IPS-20b (cell line): ENCODE data around the gene REXO4.

Experiments
- H3K27ac ChIP-seq: one replicate; pipeline ENCODE4 v1.5.1; 2013; ENCODE audit warnings: low read length
- H3K27me3 ChIP-seq: 2 replicates; pipeline ENCODE4 v1.6.1; 2013; ENCODE audit warnings: mild to moderate bottlenecking, low read length, inconsistent platforms; ENCODE audit not compliant: insufficient read depth
- H3K36me3 ChIP-seq: 2 replicates; pipeline ENCODE4 v1.6.1; 2013; ENCODE audit warnings: low read depth, mild to moderate bottlenecking, inconsistent platforms, low read length, moderate library complexity; ENCODE audit not compliant: insufficient read depth
- H3K4me1 ChIP-seq: 2 replicates; pipeline ENCODE4 v1.6.1; 2013; ENCODE audit warnings: mild to moderate bottlenecking, control low read depth, inconsistent platforms, low read length, moderate library complexity; ENCODE audit not compliant: insufficient read depth
- H3K4me3 ChIP-seq: 2 replicates; pipeline ENCODE4 v1.5.1; 2013; ENCODE audit warnings: mild to moderate bottlenecking, low read length, inconsistent platforms
- H3K9ac ChIP-seq: 2 replicates; pipeline ENCODE4 v1.6.1; 2013; ENCODE audit warnings: low read depth, mild to moderate bottlenecking, inconsistent platforms, low read length, moderate library complexity
- H3K9me3 ChIP-seq: 2 replicates; pipeline ENCODE4 v1.6.1; 2013; ENCODE audit warnings: mild to moderate bottlenecking, low read depth, low read length, inconsistent platforms; ENCODE audit not compliant: insufficient read depth

REXO4 gene

DNA sequence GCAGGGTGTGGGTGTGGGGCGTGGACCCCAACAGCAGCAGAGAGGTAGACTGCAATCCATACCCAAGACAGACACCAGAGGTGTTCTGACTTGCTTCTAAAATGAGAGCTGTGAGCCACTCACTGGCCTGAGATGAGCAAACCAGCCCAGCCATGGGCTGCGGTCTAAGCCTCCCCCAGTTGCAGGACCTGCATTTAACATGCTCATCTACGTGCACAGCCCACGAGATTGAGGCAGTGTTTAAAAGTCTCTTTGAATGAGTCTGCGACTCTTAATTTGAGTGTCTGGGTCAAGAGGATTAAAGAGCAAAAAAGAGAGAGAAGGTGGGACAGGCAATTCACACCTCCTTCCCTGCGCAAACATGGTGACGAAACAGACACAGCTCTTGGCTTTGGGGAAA, 47.9 kb downstream of the REXO4 start:
- Histone ChIP-seq H3K4me1 (peaks cover 4% of the 10 kb centered on the region), H3K9me3 (no peaks in the 10 kb centered on the region), H3K9ac (no peak overlapping the region; the same call in 1 of the 2 replicates), H3K27me3 (no peaks in the 10 kb centered on the region), H3K27ac (no peak overlapping the region), H3K4me3 (no peak overlapping the region), H3K36me3 (peaks cover 81% of the 10 kb centered on the region)

DNA sequence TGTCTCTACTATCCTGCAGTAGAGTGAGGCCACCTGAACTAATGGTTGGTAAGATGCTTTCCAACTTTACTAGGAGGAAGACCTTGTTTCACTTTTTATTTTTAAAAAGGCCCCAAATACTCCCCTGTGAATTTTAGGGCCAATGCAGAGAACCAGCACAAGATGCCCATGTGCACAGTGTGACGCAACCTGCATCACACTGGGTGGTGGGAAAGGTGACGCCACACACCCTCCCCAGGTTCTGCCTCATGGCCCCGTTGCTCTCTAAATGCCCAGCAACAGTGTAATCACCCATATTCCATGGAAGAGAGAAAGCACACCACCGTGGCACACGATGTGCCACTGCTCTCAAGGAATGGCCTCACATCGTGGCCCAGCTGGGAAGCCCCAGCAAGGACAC, 48.4 kb downstream of the REXO4 start:
- Histone ChIP-seq H3K4me3 (no peak overlapping the region), H3K27ac (no peak overlapping the region), H3K36me3 (peaks cover 86% of the 10 kb centered on the region), H3K4me1 (peaks cover under 1% of the 10 kb centered on the region), H3K9me3 (no peaks in the 10 kb centered on the region), H3K9ac (no peak overlapping the region), H3K27me3 (no peaks in the 10 kb centered on the region)

DNA sequence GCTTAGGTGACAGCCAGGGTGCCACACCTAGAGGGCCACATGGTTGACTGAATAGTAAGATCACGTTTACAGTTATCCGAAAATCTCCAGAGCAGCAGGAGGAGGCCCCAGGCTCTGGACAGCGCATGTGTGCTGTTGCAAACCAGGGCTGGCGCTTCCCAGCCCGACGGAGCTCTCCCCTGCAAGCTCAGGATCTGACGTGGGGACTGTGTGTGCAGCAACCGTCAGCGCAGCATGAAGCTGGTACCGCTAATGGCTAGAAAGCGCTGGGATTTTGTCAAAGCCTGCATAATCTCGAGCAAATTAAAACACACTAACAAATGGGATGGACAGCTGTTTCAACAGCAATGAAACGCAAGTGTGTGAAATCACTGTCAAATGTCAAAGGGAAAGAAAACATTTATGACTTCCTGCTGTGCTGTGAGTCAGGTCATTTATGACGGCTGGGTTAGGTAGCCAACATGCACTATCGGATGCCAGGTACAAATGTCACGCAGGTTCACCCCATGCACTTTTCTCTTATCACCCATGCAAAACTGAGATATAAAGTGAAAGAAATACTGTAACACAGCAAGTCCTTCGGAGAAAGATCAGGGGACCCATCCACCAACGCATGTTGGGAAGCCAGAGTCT, 49.4 kb downstream of the REXO4 start:
- H3K4me3 ChIP-seq: no peak overlapping the region
- H3K36me3 ChIP-seq: peaks cover 94% of the 10 kb centered on the region
- no peaks in the 10 kb centered on the region for H3K27me3 ChIP-seq
- no peaks in the 10 kb centered on the region; the same call in 1 of the 2 replicates for H3K4me1 ChIP-seq
- no peak overlapping the region for H3K9ac ChIP-seq
- H3K27ac ChIP-seq: no peak overlapping the region
- no peaks in the 10 kb centered on the region for H3K9me3 ChIP-seq

DNA sequence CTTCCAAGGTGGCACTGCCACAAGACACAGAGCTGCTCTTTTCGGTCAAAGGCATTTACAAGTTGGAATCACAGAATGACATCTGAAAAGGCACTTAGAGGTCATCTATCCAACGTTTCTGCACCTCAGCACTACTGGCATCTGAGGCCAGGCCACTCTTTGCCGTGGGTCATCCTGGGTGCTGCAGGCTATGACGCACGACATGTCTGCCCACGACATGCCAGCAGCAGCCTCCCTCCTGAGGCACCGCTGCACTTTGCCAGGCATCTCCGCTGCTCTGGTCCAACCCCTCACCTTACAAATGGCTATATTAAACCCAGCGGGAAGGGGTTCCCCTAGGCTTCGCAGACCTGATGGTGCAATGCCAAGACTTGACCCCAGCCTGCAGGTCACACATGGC, 50.0 kb downstream of the REXO4 start:
- H3K36me3 ChIP-seq: peaks cover 94% of the 10 kb centered on the region
- no peaks in the 10 kb centered on the region; the same call in 1 of the 2 replicates for H3K4me1 ChIP-seq
- no peak overlapping the region for H3K27ac ChIP-seq
- H3K9ac ChIP-seq: no peak overlapping the region
- no peaks in the 10 kb centered on the region for H3K9me3 ChIP-seq
- no peaks in the 10 kb centered on the region for H3K27me3 ChIP-seq
- no peak overlapping the region for H3K4me3 ChIP-seq

DNA sequence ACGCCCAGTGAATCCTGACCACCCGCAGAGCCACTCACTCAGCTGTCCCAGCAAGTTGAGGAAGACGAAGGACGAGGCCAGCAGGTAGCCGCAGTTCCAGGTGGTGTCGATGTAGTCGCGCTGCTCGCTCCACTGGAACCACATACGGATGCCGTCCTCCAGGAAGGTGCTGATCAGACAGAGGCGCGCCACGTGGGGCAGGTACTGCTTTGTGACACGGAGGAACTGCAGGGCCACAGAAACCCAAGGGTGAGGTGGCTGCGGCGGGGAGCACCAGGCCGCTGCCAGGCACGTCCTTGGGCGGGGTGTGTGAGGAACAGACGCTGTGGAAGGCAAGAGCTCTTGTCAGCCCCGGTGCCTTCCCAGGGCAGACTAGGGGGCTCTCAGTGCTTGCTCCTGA, 50.6 kb downstream of the REXO4 start:
- H3K27ac ChIP-seq: no peak overlapping the region
- H3K4me1 ChIP-seq: no peaks in the 10 kb centered on the region
- H3K9ac ChIP-seq: no peak overlapping the region
- H3K4me3 ChIP-seq: no peak overlapping the region
- H3K27me3 ChIP-seq: no peaks in the 10 kb centered on the region
- H3K36me3 ChIP-seq: peaks cover 94% of the 10 kb centered on the region
- no peaks in the 10 kb centered on the region for H3K9me3 ChIP-seq

DNA sequence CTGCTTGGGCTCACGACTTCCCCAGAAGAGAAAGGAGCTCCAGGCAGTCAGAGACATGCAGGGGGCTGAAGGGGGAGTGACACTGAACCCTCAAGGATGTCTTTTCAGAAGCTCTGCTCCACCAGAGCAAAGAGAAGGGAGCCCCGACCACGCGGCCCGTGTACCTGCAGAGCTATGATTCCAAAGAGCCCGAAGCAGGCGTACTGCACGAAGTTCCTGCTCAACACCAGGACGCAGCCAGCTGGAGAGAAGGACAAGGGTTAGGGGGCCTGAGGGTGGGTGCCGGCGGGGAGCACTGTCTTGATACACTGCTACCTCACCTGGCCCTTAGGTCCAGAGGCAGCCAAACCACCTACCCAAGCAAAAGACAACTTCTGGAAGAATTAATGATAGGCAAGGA, 51.4 kb downstream of the REXO4 start:
- no peak overlapping the region for H3K9ac ChIP-seq
- peaks cover 95% of the 10 kb centered on the region for H3K36me3 ChIP-seq

DNA sequence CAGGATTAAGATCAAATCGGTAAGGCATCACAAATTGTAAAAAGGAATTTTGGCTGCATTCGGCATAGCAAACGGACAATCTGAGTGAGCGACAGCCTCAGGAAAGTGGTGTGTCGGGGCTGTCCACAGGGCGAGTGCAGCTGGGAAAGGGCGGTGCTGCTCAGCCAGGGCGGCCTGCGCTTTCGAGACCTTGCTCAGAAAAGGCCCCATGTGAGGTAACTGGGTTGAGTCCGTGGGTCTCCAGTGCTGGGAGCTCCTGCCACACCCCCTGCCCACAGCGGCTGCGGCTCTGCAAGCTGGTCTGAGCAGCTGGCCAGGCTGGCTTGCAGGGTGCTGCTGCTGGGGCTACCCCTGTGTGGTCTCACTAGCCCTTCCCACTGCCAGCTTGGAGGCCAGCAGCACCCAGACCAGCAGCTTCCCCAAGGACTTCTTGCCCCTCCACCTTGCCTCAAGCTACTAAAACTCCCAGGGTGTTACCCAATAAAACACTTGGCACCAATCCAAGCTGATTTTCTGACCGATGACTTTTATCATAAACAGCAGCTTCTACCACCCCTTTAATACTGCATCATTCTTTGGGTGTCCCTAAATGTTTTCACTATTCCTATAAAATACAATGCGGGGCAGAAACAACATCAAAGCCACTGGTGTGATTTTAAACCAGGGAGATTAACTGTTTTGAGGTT, 55.3 kb downstream of the REXO4 start:
- H3K9ac ChIP-seq: no peak overlapping the region
- H3K36me3 ChIP-seq: peaks cover 91% of the 10 kb centered on the region
- H3K4me1 ChIP-seq: no peaks in the 10 kb centered on the region
- H3K27ac ChIP-seq: no peak overlapping the region
- H3K4me3 ChIP-seq: no peak overlapping the region
- no peaks in the 10 kb centered on the region for H3K9me3 ChIP-seq
- H3K27me3 ChIP-seq: no peaks in the 10 kb centered on the region

More for the DNA sequence above, 51.4 kb downstream of the REXO4 start:
- no peaks in the 10 kb centered on the region for H3K9me3 ChIP-seq
- H3K27me3 ChIP-seq: no peaks in the 10 kb centered on the region
- H3K27ac ChIP-seq: no peak overlapping the region
- H3K4me1 ChIP-seq: no peaks in the 10 kb centered on the region
- H3K4me3 ChIP-seq: no peak overlapping the region

DNA sequence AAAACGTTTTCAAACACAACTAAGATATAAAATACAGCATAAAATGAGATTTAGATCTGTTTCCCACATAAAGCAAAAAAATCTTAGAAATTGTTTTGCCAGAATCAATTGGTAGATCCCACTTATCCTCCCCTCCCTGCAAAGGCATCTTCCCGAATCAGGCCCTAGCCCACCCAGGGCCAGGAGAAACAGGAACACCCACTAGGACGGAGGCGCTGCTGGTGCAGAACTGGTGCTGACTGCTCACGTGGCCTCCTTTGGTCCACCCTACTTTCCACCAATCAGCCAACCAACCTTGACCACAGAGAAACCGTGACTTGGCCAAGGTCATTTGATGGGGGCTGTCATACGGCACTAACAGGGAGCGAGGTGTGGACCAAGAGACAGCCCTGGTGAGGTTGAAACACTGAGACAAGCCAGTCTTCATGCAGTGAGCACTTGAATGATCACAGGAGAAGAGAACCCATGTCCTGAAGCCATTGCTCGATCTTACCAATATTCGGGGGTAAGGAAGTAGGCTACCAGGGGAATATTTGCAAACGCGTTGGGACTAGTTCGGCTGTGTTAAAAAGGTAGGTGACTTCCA, 56.2 kb downstream of the REXO4 start:
- no peak overlapping the region for H3K4me3 ChIP-seq
- H3K27ac ChIP-seq: no peak overlapping the region
- H3K4me1 ChIP-seq: no peaks in the 10 kb centered on the region
- H3K27me3 ChIP-seq: no peaks in the 10 kb centered on the region
- H3K9me3 ChIP-seq: no peaks in the 10 kb centered on the region
- H3K9ac ChIP-seq: no peak overlapping the region
- H3K36me3 ChIP-seq: peaks cover 83% of the 10 kb centered on the region

DNA sequence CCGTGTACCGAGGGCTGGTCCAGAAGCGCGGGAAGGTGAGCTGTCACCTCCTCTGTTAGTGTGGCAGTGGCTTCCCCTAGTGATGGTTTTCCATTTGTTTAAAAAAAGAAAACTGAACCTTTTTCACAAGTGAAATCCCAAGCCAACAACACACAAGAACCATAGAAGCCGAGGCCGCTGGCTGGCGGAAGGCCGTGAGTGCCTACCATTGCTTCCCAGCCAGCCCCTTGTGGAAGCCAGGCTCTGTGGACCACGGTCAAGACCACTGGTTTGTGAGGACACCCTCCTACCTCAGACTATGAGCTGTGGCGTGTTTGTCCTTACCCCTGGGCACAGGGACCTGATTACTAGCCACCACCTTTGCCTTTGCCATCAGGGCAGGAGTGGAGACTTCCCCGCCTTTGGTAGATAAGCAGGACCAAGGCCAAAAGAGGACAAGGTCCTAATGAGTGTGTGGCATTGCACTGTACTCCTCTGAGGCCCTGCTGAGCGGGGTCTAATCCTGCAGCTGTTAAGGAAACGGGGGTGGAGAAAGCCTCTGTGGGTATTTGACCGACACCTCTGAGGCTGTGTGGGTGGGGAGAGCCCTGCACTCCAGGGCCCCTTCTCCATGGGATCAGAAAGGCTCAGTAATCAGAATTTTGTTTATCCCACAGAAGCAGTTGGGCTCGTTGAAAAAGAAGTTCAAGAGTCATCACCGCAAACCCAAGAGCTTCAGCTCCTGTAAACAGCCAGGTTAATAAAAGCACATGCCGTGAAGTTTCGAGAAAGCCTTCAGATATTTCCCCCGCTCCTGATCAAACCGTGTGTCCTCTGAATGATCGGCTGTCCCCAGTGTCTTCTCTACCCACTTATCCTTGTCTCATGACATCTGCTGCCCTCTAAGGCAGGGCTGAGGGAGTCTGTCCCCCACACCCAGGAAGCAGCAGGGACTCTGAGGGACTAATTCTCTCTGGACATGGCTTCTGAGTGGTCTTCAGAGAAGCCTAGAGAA, 57.1 kb downstream of the REXO4 start:
- peaks cover 74% of the 10 kb centered on the region for H3K36me3 ChIP-seq
- H3K27ac ChIP-seq: no peak overlapping the region
- H3K4me3 ChIP-seq: no peak overlapping the region
- no peaks in the 10 kb centered on the region for H3K4me1 ChIP-seq
- H3K9me3 ChIP-seq: no peaks in the 10 kb centered on the region
- H3K9ac ChIP-seq: no peak overlapping the region
- H3K27me3 ChIP-seq: no peaks in the 10 kb centered on the region

DNA sequence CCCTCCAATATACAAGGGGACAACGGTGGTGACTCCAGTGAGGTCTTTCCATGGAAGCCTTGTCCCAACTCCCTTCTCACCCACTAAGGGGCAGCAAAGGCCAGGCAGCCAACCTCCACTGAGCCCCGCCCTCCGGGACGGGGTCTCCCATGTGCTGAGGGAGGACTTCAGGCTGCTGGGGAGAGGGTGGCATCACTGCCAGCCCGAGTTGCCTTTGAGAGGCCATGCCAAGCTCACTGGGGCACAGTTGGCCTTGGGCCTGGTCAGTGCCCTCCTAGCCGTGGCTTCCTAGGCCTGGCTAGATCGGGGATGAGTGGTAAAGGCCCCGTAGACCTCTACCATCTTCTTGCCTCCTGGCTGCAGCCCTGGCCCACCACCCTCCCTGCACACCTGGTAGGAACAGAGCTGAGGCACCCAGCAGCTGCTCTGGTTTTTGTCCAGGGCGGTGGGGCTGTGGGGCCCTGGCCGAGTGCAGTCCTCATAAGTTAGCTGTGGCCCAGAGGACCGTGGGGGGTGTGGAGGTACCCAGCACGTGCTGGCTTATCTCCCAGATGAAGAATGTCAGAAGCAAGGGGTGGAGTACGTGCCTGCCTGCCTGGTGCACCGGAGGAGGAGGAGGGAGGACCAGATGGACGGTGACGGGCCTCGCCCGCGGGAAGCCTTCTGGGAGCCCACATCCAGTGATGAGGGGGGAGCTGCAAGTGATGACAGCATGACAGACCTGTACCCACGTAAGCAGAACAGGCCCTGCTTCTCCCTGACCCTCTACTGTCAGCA, 58.2 kb downstream of the REXO4 start:
- no peak overlapping the region for H3K4me3 ChIP-seq
- no peak overlapping the region for H3K27ac ChIP-seq
- H3K9me3 ChIP-seq: no peaks in the 10 kb centered on the region
- H3K4me1 ChIP-seq: no peaks in the 10 kb centered on the region
- peaks cover 63% of the 10 kb centered on the region for H3K36me3 ChIP-seq
- no peaks in the 10 kb centered on the region for H3K27me3 ChIP-seq
- no peak overlapping the region for H3K9ac ChIP-seq

DNA sequence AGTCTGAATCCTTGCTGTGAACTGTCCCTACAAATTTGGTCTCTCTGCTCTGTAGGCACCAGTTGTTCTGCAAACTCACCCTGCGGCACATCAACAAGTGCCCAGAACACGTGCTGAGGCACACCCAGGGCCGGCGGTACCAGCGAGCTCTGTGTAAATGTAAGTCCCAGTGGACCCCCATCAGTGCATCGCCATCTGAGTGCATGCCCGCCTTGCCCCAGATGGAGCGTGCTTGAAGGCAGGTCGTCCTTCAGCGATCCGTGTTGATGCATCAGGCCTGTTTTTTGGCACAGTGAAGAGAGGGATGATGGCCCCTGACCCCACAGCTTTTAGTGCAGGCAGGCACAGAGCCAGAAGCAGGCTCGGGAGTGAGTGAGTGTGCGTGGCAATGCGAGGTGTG, 60.2 kb downstream of the REXO4 start:
- H3K27me3 ChIP-seq: no peaks in the 10 kb centered on the region
- H3K36me3 ChIP-seq: peaks cover 57% of the 10 kb centered on the region
- H3K4me1 ChIP-seq: no peaks in the 10 kb centered on the region
- H3K4me3 ChIP-seq: peak overlapping the region; percentile 97; the same call in 1 of the 2 replicates
- no peaks in the 10 kb centered on the region for H3K9me3 ChIP-seq
- H3K9ac ChIP-seq: peak overlapping the region; percentile 79; the same call in 1 of the 2 replicates
- no peak overlapping the region for H3K27ac ChIP-seq
